SJSA1 (cell line): ENCODE data around the gene NMUR2. TPM values are rescaled to one million over a fixed set of nuclear protein-coding genes. Genes with fewer than 3 reads are reported as not detected.
A peak's percentile ranks its signal among the peaks of the same experiment; 100 is the strongest.

ENCODE experiments used
- DNase-seq, 2 experiments: peaks; one replicate each; pipeline ENCODE4 v3.0.0-alpha.2; 2015 to 2020; ENCODE audit warnings: low spot score in 2 of 2, low read depth in 1 of 2
- H3K27ac ChIP-seq: fragments of 250-450 bp; sonication (Bioruptor Pico); 2 replicates; pipeline ENCODE4 v1.5.1; 2020; ENCODE audit warnings: mild to moderate bottlenecking, moderate library complexity
- H3K27me3 ChIP-seq: fragments of 250-450 bp; sonication (Bioruptor Pico); replicated peaks from 2 replicates; pipeline ENCODE4 v1.5.1; 2020; ENCODE audit warnings: mild to moderate bottlenecking, moderate library complexity
- H3K36me3 ChIP-seq: fragments of 250-450 bp; sonication (Bioruptor Pico); 2 replicates; pipeline ENCODE4 v1.5.1; 2020; ENCODE audit warnings: mild to moderate bottlenecking
- H3K4me1 ChIP-seq: fragments of 250-450 bp; sonication (Bioruptor Pico); replicated peaks from 2 replicates; pipeline ENCODE4 v1.6.1; 2021; ENCODE audit warnings: mild to moderate bottlenecking
- H3K4me3 ChIP-seq: fragments of 250-450 bp; sonication (Bioruptor Pico); 2 replicates; pipeline ENCODE4 v1.5.1; 2020; ENCODE audit warnings: mild to moderate bottlenecking
- H3K9me3 ChIP-seq: fragments of 250-450 bp; sonication (Bioruptor Pico); replicated peaks from 2 replicates; pipeline ENCODE4 v1.5.1; 2020; ENCODE audit warnings: mild to moderate bottlenecking
- total RNA-seq: library from RNA; depleted of rRNA; stranded (reverse); fragments of >200 nt; shearing (Covaris generic); gene quantifications from 2 replicates; pipeline ENCODE4 v1.2.3, GENCODE V29; 2014

Gene NMUR2
- total RNA-seq, 1 experiment from 2014 or later, result not detected

DNA sequence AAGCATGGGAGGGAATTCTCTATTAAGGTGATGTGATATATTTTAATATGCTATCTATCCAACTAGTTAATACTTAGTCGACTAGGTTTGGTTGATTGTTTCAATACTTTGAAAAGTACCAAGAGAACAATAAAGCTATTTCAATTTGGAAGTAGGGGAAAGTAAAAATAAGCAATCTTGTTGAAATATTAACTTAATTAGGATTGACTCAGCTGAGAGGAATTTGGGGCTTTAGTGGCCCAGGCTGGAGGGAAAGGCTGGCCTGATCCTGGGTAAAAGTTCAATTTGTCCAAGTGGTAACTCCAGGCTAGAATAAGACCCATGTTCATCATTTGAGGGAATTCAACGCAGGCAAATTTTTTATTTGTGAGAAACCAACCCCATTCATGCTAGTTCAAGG, 48.6 kb downstream of the NMUR2 start:
- Histone ChIP-seq H3K27me3 (no peaks in the 10 kb centered on the region; the same call in 1 of the 2 replicates), H3K9me3 (no peaks in the 10 kb centered on the region), H3K4me3 (no peak overlapping the region), H3K27ac (no peak overlapping the region), H3K36me3 (no peaks in the 10 kb centered on the region), H3K4me1 (no peaks in the 10 kb centered on the region)
- DNase-seq, result no peak

DNA sequence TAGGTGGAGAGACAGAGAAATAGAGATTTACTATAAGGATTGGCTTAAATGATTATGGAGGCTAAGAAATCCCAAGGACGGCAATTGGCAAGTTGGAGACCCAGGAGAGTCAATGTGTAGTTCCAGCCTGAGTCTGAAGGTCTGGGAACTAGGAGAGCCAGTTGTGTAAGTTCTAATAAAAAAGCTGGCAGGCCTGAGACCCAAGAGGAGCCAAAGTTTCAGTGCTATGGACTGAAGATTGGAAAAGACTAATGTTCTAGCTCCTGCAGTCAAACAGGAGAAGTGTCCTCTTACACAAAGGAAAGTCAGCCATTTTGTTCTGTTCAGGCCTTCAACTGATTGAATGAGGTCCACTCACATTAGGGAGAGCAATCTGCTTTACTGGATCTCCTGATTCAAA, 50.0 kb downstream of the NMUR2 start:
- Histone ChIP-seq H3K9me3 (no peaks in the 10 kb centered on the region), H3K27me3 (no peaks in the 10 kb centered on the region; the same call in 1 of the 2 replicates), H3K4me1 (no peaks in the 10 kb centered on the region), H3K27ac (no peak overlapping the region), H3K36me3 (no peaks in the 10 kb centered on the region), H3K4me3 (no peak overlapping the region)
- DNase-seq, result no peak

DNA sequence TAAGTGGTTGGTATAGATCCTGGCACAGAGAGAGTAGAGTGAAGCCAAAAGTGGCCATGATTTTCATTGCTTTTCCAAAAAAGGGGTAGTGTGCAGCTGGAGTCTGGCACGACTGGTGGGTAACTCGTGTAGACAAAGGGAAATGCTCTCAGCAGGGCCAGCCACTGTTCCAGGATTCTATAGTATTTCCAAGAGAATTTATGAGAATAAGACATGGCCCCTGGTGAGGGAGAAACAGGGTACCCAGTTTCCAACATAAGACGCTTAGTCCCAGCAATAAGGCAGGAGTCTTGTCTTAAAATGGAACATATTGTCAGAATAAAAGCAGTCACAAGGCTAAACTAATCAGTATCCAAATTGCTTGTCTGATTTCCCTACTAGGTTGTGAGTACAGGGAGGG, 52.1 kb downstream of the NMUR2 start:
- DNase-seq, result no peak
- no peaks in the 10 kb centered on the region for H3K36me3 ChIP-seq
- no peak overlapping the region for H3K4me3 ChIP-seq
- H3K9me3 ChIP-seq, result no peaks in the 10 kb centered on the region
- H3K27me3 ChIP-seq, result no peaks in the 10 kb centered on the region; the same call in 1 of the 2 replicates
- H3K27ac ChIP-seq, result no peak overlapping the region
- H3K4me1 ChIP-seq, result no peaks in the 10 kb centered on the region

DNA sequence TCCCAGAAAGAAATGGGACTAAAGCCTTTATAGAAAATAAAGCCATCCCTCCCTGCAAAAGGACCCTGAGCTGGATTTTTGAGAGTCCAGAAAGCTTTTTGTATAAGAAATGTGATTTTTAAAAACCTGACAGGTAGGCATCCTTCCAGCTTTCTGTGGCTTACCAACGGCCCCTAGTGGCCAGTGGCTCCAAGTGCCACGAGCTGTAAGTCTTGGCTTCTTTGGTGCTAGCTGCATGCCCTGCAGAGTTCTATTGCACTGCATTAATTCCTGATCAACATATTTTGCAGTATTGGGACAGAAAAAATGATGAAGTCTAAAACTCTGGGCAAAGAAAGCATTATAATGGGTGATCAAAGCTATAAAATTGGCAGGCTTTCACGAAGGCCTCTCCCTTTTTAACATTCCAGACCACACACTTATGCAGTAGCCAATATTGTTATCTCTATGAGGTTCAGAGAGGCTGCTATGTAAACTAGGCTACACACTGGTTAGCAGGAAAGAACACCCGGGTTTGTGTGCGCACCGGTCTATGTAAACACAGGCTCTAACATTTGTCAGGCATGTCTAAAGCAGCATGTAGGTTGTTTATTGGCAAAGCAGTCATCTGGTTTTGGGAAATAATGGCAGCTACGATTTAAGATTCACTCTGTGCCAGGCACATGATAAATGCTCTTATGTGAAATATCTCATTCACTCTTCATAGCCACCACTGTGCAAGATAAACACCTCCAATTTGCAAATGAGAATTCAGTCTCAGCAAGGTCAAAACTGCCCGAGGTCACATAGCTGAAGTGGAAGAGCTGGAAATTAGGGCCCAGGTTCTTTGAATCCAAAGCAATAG, 55.2 kb downstream of the NMUR2 start:
- H3K36me3 ChIP-seq, result no peaks in the 10 kb centered on the region
- no peak overlapping the region for H3K27ac ChIP-seq
- no peaks in the 10 kb centered on the region for H3K9me3 ChIP-seq
- DNase-seq, result peak in 1 of 2 experiments; percentile 23
- no peaks in the 10 kb centered on the region; the same call in 1 of the 2 replicates for H3K27me3 ChIP-seq
- no peak overlapping the region for H3K4me3 ChIP-seq
- H3K4me1 ChIP-seq, result no peaks in the 10 kb centered on the region
